T-helper 2 cell (primary cell): ENCODE data around the gene PDGFRA.
"Not testable (repeated sequence)": the region's sequence is repeated elsewhere in the genome, so short reads cannot be mapped to it uniquely, and the experiment has no call there.

Source experiments
- DNase-seq, 5 experiments: peaks; one replicate each; pipeline versions ENCODE4 v3.0.0 to v3.0.0-alpha.2; 2012 to 2022

Gene PDGFRA

GRCh38 chr4:54228056-54228527 lies 1.0 kb upstream of the PDGFRA start:
- DNase-seq = peak in 1 of 5 experiments; percentile 42

- no peak for DNase-seq
Measured at GRCh38 chr4:54228546-54228945, 547 bp upstream of the PDGFRA start.

- no peak for DNase-seq
Measured at GRCh38 chr4:54229631-54230483, 764 bp downstream of the PDGFRA start.

GRCh38 chr4:54230484-54231418 lies 1.7 kb downstream of the PDGFRA start:
- peak in 1 of 5 experiments; percentile 12 for DNase-seq

GRCh38 chr4:54231419-54231767 lies 2.3 kb downstream of the PDGFRA start:
- DNase-seq = no peak

GRCh38 chr4:54231768-54232688 lies 2.9 kb downstream of the PDGFRA start:
- DNase-seq = peak in 1 of 5 experiments; percentile 3

GRCh38 chr4:54233277-54233696 lies 4.2 kb downstream of the PDGFRA start:
- DNase-seq = peak; percentile 27 to 83 (median 56)

GRCh38 chr4:54233697-54234496 lies 4.8 kb downstream of the PDGFRA start:
- peak; percentile 37 to 72 (median 54) for DNase-seq

- DNase-seq = no peak
Measured at GRCh38 chr4:54234497-54235205, 5.6 kb downstream of the PDGFRA start.

GRCh38 chr4:54236316-54236715 lies 7.2 kb downstream of the PDGFRA start:
- not testable (repeated sequence) for DNase-seq

- no peak for DNase-seq
Measured at GRCh38 chr4:54237770-54238169, 8.7 kb downstream of the PDGFRA start.

- no peak for DNase-seq
Measured at GRCh38 chr4:54238389-54238788, 9.3 kb downstream of the PDGFRA start.

- DNase-seq = not testable (repeated sequence)
Measured at GRCh38 chr4:54241268-54241823, 12.3 kb downstream of the PDGFRA start.

GRCh38 chr4:54243541-54243940 lies 14.4 kb downstream of the PDGFRA start:
- DNase-seq = not testable (repeated sequence)

GRCh38 chr4:54252312-54252711 lies 23.2 kb downstream of the PDGFRA start:
- DNase-seq = not testable (repeated sequence)

- DNase-seq = no peak
Measured at GRCh38 chr4:54254116-54254914, 25.2 kb downstream of the PDGFRA start.

GRCh38 chr4:54254915-54255246 lies 25.8 kb downstream of the PDGFRA start:
- no peak for DNase-seq

GRCh38 chr4:54255881-54256280 lies 26.8 kb downstream of the PDGFRA start:
- no peak for DNase-seq
